GM12873 (cell line): Measurements from ENCODE around the gene ARHGAP1.

ENCODE experiments used
- TF ChIP-seq, protein P1 (sequence below): IDR thresholded peaks from 2 replicates; pipeline ENCODE4 v1.5.1; 2012; ENCODE audit warnings: low read depth, mild to moderate bottlenecking, moderate library complexity, low read length, control low read depth; ENCODE audit not compliant: insufficient read depth; ENCODE audit errors: missing control alignments

ARHGAP1 gene

DNA sequence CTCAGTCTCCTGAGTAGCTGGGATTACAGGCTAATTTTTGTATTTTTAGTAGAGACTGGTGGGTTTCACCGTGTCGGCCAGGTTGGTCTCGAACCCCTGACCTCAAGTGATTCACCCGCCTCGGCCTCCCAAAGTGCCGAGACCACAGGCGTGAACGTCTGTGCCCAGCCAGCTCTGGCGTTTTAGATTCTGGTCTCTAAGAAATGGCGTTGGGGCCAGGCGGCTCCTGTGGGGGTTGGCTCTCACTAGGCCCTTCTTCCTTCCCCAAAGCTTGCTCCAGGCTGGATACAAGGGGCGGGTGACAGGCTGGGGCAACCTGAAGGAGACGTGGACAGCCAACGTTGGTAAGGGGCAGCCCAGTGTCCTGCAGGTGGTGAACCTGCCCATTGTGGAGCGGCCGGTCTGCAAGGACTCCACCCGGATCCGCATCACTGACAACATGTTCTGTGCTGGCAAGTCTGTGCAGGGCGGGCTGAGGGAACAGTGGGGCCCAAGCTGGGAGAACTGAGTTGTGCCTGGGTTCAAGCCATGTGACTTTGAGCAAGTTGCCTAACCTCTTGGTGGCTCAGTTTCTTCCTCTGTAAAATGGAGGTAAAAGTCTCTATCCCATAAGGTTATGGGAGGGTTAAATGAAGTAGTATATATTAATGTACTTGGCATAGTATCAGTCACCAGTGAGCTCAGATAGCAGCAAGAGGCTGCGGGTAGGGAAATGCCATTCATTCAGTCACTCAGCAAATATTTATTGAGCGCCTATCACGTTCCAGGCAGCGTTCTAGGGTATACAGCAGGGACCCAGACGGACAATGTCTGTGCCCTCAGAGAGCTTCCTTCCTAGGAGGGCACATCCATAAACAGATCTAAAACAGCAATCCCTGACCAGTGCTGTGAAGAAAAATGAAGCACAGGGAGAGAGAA lies 28.9 kb upstream of the ARHGAP1 start:
- TF ChIP-seq, protein P1, sequence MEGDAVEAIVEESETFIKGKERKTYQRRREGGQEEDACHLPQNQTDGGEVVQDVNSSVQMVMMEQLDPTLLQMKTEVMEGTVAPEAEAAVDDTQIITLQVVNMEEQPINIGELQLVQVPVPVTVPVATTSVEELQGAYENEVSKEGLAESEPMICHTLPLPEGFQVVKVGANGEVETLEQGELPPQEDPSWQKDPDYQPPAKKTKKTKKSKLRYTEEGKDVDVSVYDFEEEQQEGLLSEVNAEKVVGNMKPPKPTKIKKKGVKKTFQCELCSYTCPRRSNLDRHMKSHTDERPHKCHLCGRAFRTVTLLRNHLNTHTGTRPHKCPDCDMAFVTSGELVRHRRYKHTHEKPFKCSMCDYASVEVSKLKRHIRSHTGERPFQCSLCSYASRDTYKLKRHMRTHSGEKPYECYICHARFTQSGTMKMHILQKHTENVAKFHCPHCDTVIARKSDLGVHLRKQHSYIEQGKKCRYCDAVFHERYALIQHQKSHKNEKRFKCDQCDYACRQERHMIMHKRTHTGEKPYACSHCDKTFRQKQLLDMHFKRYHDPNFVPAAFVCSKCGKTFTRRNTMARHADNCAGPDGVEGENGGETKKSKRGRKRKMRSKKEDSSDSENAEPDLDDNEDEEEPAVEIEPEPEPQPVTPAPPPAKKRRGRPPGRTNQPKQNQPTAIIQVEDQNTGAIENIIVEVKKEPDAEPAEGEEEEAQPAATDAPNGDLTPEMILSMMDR = no peak

DNA sequence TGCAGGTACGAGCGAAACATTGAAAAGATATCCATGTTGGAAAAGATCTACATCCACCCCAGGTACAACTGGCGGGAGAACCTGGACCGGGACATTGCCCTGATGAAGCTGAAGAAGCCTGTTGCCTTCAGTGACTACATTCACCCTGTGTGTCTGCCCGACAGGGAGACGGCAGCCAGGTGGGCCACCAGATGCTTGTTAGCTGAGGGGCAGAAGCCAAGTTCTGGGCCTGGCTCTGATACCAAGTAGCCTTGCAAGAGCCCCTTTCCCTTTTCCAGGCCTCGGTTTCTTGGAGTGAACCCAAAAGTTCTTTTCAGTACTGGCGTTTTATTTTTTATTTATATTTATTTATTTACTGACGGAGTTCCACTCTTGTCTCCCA lies 28.2 kb upstream of the ARHGAP1 start:
- TF ChIP-seq, protein P1 = no peak

DNA sequence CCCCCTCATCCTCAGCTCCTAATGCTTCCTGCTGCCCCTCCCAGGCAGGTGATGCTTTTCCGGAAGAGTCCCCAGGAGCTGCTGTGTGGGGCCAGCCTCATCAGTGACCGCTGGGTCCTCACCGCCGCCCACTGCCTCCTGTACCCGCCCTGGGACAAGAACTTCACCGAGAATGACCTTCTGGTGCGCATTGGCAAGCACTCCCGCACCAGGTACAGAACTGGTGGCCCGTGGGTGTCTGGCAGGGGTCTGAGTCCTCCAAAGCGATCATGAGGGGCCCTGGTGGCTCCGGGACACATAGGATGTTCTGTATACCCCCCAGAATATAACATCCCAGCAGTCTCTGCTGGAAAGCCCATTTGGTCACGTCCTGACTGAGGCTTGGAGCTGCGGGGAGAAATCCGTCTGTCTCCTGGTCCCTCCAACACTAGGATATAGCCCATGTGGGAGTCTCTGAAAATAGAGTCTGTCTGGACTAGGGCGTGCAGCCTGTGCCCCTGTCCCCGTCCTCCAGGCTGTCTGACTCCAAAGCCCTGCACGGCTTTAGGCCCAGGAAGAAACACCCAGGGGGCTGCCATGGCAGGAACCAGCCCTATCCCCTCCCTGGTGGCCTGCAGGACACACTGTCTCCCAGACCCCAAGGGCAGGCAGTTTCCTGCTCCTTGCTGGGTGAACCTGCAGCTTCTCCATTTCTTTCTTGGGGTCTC lies 27.7 kb upstream of the ARHGAP1 start:
- TF ChIP-seq, protein P1 = no peak

DNA sequence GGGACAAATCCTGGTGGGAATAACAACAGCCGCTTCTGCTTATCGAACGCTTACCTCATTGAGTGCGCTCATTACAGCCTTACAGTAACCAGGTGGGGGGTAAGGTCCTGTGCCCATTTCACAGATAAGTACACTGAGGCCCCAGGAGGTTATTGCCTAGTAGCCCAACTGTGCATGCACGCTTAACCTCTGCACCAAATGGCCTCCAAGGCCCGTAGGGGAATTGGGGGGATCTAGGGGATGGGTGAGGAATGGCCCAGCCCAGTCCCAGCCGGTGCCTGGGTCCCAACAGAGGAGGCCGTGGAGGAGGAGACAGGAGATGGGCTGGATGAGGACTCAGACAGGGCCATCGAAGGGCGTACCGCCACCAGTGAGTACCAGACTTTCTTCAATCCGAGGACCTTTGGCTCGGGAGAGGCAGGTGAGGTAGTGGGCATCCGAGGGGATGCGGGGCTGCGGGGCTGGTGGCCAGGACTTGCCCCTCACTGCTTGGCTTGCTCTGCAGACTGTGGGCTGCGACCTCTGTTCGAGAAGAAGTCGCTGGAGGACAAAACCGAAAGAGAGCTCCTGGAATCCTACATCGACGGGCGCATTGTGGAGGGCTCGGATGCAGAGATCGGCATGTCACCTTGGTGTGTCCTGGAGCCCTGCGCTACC lies 25.9 kb upstream of the ARHGAP1 start:
- TF ChIP-seq, protein P1 = no peak

DNA sequence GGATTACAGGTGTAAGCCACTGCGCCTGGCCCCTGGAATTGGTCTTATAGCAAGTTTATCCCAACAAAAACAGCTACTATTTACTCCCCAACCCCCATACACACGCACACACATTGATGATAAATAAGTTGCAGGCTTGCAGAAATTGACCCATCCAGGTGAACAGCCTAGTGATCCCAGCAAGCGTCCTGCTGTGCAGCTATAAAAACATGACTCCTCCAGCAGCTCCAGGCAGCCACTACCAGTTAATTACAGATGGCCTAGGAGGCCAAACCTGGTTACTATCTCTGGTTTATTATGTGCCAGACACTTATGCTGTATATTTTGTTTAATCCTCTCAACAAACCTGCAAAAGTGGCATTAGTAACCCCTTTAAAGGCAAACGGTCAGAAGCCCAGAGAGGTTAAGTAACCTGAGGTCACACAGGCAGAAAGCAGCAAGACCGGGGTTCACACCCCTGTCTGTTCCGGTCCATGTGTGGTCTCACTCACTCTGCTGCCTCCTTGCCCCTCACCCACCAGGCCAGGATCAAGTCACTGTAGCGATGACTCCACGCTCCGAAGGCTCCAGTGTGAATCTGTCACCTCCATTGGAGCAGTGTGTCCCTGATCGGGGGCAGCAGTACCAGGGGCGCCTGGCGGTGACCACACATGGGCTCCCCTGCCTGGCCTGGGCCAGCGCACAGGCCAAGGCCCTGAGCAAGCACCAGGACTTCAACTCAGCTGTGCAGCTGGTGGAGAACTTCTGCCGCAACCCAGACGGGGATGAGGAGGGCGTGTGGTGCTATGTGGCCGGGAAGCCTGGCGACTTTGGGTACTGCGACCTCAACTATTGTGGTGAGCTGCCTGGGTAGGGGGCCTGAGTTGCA lies 25.2 kb upstream of the ARHGAP1 start:
- TF ChIP-seq, protein P1 = no peak

DNA sequence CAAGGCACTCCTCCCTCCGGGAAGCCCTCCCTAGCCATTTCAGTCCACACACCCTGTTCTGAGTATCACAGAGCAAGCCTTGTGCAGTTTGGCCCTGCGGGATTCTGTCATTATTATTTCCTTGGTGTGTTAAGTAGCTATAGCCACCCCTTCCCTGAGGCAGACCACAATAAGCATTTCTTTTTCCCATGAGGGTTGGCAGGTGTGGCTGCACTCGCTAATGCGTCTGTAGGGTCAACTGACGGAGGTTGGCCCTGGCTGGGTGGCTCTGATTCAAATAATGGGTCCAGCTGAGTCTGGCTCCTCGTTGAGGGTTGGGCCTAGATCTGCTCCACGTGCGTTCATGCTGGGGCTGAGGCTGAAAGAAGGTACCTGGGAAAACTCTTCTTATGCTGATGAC lies 23.7 kb upstream of the ARHGAP1 start:
- TF ChIP-seq, protein P1 = no peak
